Endodermal cell (in vitro differentiated cells): ENCODE measurements around the gene SLC35B2. TPM values are rescaled to one million over a fixed set of nuclear protein-coding genes. Genes with fewer than 3 reads are reported as not detected.

Experiments
- DNase-seq: peaks from one replicate; pipeline ENCODE4 v3.0.0-alpha.2; 2017
- H3K27ac ChIP-seq: 2 replicates; pipeline ENCODE4 v1.5.1; 2013; ENCODE audit warnings: mild to moderate bottlenecking, low read depth, low read length, moderate library complexity
- H3K27me3 ChIP-seq: 2 replicates; pipeline ENCODE4 v1.6.1; 2013; ENCODE audit warnings: mild to moderate bottlenecking, low read length, moderate library complexity; ENCODE audit not compliant: insufficient read depth, control insufficient read depth, poor library complexity, severe bottlenecking
- H3K36me3 ChIP-seq: 2 replicates; pipeline ENCODE4 v1.7.0; 2013; ENCODE audit warnings: mild to moderate bottlenecking, low read length, moderate library complexity; ENCODE audit not compliant: control insufficient read depth, insufficient read depth
- H3K4me1 ChIP-seq: one replicate; pipeline ENCODE4 v1.7.0; 2013; ENCODE audit warnings: low read length; ENCODE audit not compliant: control insufficient read depth, insufficient read depth
- H3K4me3 ChIP-seq: 2 replicates; pipeline ENCODE4 v1.5.1; 2013; ENCODE audit warnings: mild to moderate bottlenecking, low read length, moderate library complexity
- H3K9ac ChIP-seq: 2 replicates; pipeline ENCODE4 v1.6.1; 2013; ENCODE audit warnings: mild to moderate bottlenecking, low read length, moderate library complexity; ENCODE audit not compliant: poor library complexity, severe bottlenecking; ENCODE audit errors: extremely low read depth
- H3K9me3 ChIP-seq: 2 replicates; pipeline ENCODE4 v1.6.1; 2013; ENCODE audit warnings: mild to moderate bottlenecking, low read length, moderate library complexity; ENCODE audit not compliant: control insufficient read depth
- H3K27ac Mint-ChIP-seq: 2 replicates; pipeline ENCODE4 v1.8.0; 2020; ENCODE audit warnings: mixed read lengths
- H3K27me3 Mint-ChIP-seq: 2 replicates; pipeline ENCODE4 v1.8.0; 2021; ENCODE audit warnings: mild to moderate bottlenecking, mixed read lengths; ENCODE audit not compliant: insufficient read depth
- H3K36me3 Mint-ChIP-seq: 2 replicates; pipeline ENCODE4 v1.8.0; 2020; ENCODE audit warnings: low read depth, mixed read lengths
- H3K4me1 Mint-ChIP-seq: 2 replicates; pipeline ENCODE4 v1.8.0; 2020; ENCODE audit warnings: mixed read lengths
- H3K4me3 Mint-ChIP-seq: 2 replicates; pipeline ENCODE4 v1.8.0; 2020; ENCODE audit warnings: mild to moderate bottlenecking, moderate library complexity, mixed read lengths
- H3K9me3 Mint-ChIP-seq: 2 replicates; pipeline ENCODE4 v1.8.0; 2020; ENCODE audit warnings: mild to moderate bottlenecking, mixed read lengths
- WGBS, 2 experiments: methylation state at CpG; one replicate each; pipeline versions ENCODE4 v1.1.5 to v1.1.7; 2013; ENCODE audit warnings: missing lambda C conversion rate in 2 of 2, mixed read lengths in 1 of 2; ENCODE audit not compliant: insufficient coverage in 1 of 2, insufficient read length in 1 of 2; 5-methylcytosine and 5-hydroxymethylcytosine counted together
- total RNA-seq, 2 donors: library from RNA; stranded (reverse); fragmentation: NEBNext Ultra II Directional in 1 of 2; extraction: Animal tissue kit (Norgen Biotek cat#: 25700) in 1 of 2; gene quantifications; 2 replicates in 1 of 2; 3 replicates in 1 of 2; pipeline ENCODE4 v1.2.1, GENCODE V29; 2021
- TF ChIP-seq, protein P1 (sequence below): fragments of 200-600 bp; sonication (generic); conservative IDR thresholded peaks from 2 replicates; pipeline ENCODE4 v1.5.0; 2021; ENCODE audit warnings: antibody characterized with exemption, mild to moderate bottlenecking

Gene SLC35B2
- total RNA-seq, 2 donors from 2014 or later, result 52.5 to 54.3 TPM

DNA sequence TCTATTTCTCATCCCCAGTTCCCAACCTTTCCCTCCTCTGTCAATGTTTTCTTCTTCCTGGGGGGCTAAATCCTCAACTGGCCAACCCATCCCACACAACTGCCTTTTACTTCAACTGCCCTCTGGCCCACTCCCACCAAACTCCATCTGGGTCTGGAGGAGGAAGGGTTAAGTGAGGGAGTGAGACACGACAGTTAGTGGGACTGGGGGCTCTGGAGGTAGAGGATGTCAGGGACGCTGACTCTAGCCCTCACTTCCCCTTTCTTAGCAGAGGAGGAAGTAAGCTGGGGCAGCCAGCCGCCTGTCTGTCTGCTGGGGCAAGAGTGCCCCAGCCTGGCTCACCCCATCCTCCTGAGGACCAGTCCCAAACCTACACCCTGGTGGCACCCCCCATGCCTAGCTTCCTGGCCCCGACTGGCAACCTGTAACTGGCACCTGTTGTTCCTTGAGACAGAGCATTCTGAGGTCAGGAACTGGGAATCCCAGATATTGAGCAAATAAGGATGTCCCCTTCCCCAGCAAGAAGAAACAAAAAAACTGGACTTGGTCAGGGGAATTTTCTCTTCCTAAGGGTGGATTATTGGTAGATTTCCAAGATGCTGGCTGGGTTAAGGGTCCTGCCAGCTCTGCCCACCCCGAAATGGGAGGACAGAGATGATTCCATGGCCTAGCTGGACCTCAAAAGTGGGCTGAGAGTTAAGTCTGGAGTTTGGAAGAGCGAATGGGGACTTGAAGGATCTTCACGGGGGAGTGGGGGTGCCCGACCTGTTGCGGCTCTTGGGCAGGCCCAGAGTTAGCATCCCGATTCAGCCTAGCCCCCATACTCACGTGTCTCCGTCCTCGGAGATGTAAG, 7.1 kb upstream of the SLC35B2 start:
- Mint-ChIP-seq H3K27me3 (peaks cover 43% of the 10 kb centered on the region), H3K4me1 (peaks cover 22% of the 10 kb centered on the region), H3K9me3 (no peaks in the 10 kb centered on the region), H3K4me3 (peak overlapping the region; percentile 64), H3K27ac (peak overlapping the region; percentile 56), H3K36me3 (no peaks in the 10 kb centered on the region)
- TF ChIP-seq, protein P1, sequence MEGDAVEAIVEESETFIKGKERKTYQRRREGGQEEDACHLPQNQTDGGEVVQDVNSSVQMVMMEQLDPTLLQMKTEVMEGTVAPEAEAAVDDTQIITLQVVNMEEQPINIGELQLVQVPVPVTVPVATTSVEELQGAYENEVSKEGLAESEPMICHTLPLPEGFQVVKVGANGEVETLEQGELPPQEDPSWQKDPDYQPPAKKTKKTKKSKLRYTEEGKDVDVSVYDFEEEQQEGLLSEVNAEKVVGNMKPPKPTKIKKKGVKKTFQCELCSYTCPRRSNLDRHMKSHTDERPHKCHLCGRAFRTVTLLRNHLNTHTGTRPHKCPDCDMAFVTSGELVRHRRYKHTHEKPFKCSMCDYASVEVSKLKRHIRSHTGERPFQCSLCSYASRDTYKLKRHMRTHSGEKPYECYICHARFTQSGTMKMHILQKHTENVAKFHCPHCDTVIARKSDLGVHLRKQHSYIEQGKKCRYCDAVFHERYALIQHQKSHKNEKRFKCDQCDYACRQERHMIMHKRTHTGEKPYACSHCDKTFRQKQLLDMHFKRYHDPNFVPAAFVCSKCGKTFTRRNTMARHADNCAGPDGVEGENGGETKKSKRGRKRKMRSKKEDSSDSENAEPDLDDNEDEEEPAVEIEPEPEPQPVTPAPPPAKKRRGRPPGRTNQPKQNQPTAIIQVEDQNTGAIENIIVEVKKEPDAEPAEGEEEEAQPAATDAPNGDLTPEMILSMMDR, result no peak
- H3K27me3 ChIP-seq, result peaks cover 13% of the 10 kb centered on the region
- H3K9me3 ChIP-seq, result no peaks in the 10 kb centered on the region
- H3K9ac ChIP-seq, result peak overlapping the region; percentile 4
- no peak overlapping the region for H3K27ac ChIP-seq
- no peak for DNase-seq
- WGBS, 2 experiments, result 21 to 50% methylated on average over 1 to 13 of the region's 13 CpGs
- peak overlapping the region; percentile 82 for H3K4me3 ChIP-seq
- peaks cover 3% of the 10 kb centered on the region for H3K36me3 ChIP-seq
- H3K4me1 ChIP-seq, result peaks cover 5% of the 10 kb centered on the region

DNA sequence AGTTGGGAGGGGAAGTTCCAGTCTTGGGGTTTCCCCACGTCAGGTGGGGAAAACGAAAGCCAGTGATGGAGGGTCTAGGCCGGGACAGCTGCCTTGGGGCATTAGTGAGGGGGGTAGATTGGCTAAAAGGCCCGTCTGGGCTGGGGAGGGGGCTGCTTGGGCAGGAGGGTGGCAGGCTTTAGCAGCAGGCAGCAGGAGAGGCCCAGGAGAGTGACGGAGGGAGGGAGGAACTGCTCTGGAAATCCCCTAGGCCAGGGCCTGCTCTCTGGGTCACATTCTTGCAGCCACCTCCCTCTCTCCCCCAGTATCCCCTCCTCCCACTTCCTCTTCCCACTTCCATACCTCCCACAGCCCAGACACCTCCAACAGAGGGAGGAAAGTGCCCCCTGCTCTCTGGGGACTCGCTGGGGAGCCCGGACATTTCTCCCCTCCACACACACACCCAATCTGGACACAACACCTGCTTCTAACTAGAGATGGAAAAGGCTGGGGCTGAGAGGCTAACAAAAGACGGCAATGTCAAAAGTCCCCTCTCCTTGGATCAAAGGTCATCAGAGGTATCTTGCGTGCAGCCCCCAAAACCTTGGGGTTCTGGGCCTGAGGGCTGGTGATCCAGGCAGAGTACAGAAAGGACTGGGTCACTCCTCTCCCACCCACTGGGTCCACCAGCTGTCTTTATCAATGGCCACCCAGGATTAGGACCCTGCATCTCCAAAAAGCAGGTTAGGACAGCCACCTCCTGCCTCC, 6.2 kb upstream of the SLC35B2 start:
- Histone ChIP-seq H3K4me3 (peak overlapping the region; percentile 82), H3K27me3 (peaks cover 5% of the 10 kb centered on the region), H3K36me3 (peaks cover 3% of the 10 kb centered on the region), H3K27ac (no peak overlapping the region), H3K9ac (no peak overlapping the region), H3K9me3 (no peaks in the 10 kb centered on the region), H3K4me1 (peaks cover 5% of the 10 kb centered on the region)
- Mint-ChIP-seq H3K4me1 (peaks cover 22% of the 10 kb centered on the region), H3K36me3 (peaks cover 2% of the 10 kb centered on the region), H3K27ac (no peak overlapping the region), H3K9me3 (no peaks in the 10 kb centered on the region), H3K4me3 (peak overlapping the region; percentile 64), H3K27me3 (peaks cover 34% of the 10 kb centered on the region)
- DNase-seq, result no peak
- TF ChIP-seq, protein P1, result no peak
- WGBS, 2 experiments, result 65 to 95% methylated on average over 3 to 9 of the region's 9 CpGs

DNA sequence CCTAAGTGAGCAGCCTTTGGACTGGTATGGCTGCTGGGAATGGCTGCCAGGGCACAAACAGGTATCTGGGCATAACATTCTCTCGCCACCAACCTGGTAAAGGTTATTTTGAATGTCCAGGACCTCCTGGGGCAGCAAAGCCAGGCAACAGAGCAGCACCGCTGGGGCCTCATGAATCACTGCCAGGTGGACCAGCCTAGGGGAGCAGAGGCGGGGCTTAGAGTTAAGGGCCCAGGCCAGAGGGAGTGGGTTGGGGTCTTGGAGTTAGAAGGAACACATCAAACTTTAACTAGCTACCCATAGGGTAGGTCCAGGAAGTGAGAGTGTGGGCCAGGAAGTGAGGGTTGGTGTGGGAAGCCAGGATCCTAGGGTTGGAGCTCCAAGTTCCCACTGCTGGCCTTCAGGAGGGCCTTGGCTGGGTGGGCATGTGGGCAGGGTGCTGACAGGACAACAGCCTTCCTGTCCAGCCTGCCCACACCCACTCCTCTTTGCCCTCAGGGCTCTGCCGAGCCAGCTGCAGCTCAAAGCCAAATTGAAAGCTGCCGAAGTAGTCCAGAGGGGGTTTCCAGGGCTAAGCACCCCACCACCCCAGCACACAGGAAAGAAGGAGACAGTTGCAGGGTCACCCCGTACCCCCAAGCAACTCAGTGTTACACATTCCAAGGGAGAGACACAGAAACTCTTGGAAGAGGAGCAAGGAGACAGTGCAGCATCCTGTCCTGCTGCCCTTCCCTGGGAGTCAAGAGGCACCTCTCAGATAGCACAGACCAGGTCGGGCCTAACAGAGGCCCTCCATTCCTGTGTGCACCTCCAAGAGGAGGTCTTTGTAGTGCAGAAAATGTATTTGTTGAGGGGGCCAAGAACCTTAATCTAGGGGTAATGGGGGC, 5.4 kb upstream of the SLC35B2 start:
- no peaks in the 10 kb centered on the region for H3K27me3 ChIP-seq
- WGBS, 2 experiments, result 86 to 89% methylated on average over 3 to 7 of the region's 7 CpGs
- H3K27ac ChIP-seq, result no peak overlapping the region
- peaks cover 3% of the 10 kb centered on the region for H3K36me3 ChIP-seq
- H3K27me3 Mint-ChIP-seq, result peaks cover 26% of the 10 kb centered on the region
- H3K27ac Mint-ChIP-seq, result no peak overlapping the region
- H3K36me3 Mint-ChIP-seq, result peaks cover 2% of the 10 kb centered on the region
- peaks cover 25% of the 10 kb centered on the region for H3K4me1 Mint-ChIP-seq
- DNase-seq, result no peak
- H3K9me3 ChIP-seq, result no peaks in the 10 kb centered on the region
- no peak overlapping the region for H3K4me3 Mint-ChIP-seq
- no peak overlapping the region for H3K4me3 ChIP-seq
- H3K9ac ChIP-seq, result no peak overlapping the region
- H3K9me3 Mint-ChIP-seq, result no peaks in the 10 kb centered on the region
- TF ChIP-seq, protein P1, result no peak
- H3K4me1 ChIP-seq, result peaks cover 5% of the 10 kb centered on the region
